Measurements from ENCODE around the gene TSPO2.

TSPO2 gene

GRCh38 chr6:41027799-41028560 is 14.3 kb upstream of the TSPO2 start:
- peak; percentile 88 for DNase-seq

- DNase-seq = no peak
These were observed 13.5 kb upstream of the TSPO2 start for GRCh38 chr6:41028561-41029412.

GRCh38 chr6:41032830-41033229 is 9.4 kb upstream of the TSPO2 start:
- no peak for DNase-seq

- no peak for DNase-seq
These were observed 8.5 kb upstream of the TSPO2 start for GRCh38 chr6:41033776-41034175.

GRCh38 chr6:41036186-41036585 is 6.1 kb upstream of the TSPO2 start:
- no peak for DNase-seq

GRCh38 chr6:41036601-41037000 is 5.7 kb upstream of the TSPO2 start:
- no peak for DNase-seq

- no peak for DNase-seq
These were observed 5.0 kb upstream of the TSPO2 start for GRCh38 chr6:41037107-41037900.

GRCh38 chr6:41038205-41038604 is 4.1 kb upstream of the TSPO2 start:
- no peak for DNase-seq

- peak; percentile 42 for DNase-seq
These were observed 2.9 kb upstream of the TSPO2 start, which contains the start of gene UNC5CL for GRCh38 chr6:41039060-41039998. Gene UNC5CL (minus strand): TSS chr6:41039221. CDS start chr6:41035074, 4,147 bp downstream.

GRCh38 chr6:41040101-41040939 is 1.9 kb upstream of the TSPO2 start:
- peak; percentile 45 for DNase-seq

- no peak for DNase-seq
These were observed 1.2 kb upstream of the TSPO2 start for GRCh38 chr6:41040940-41041536.

GRCh38 chr6:41043151-41043550 is 884 bp downstream of the TSPO2 start:
- no peak for DNase-seq

GRCh38 chr6:41045664-41046063 is 3.4 kb downstream of the TSPO2 start:
- DNase-seq = no peak

GRCh38 chr6:41046084-41046483 is 3.8 kb downstream of the TSPO2 start:
- no peak for DNase-seq

- DNase-seq = no peak
These were observed 5.0 kb downstream of the TSPO2 start for GRCh38 chr6:41047306-41047705.

GRCh38 chr6:41047745-41048732 is 5.8 kb downstream of the TSPO2 start:
- DNase-seq = no peak

- no peak for DNase-seq
These were observed 7.3 kb downstream of the TSPO2 start for GRCh38 chr6:41049521-41049920.

GRCh38 chr6:41049955-41050354 is 7.7 kb downstream of the TSPO2 start:
- DNase-seq = no peak

GRCh38 chr6:41050536-41050935 is 8.3 kb downstream of the TSPO2 start:
- DNase-seq = no peak

Data from suppressor macrophage treated with lipopolysaccharide for 4 hours (primary cell).